IPS DF 19.7 (cell line): ENCODE data around the gene BARHL1.

ENCODE experiments used
- DNase-seq: peaks from one replicate; pipeline ENCODE4 v3.0.0-alpha.2; 2013; ENCODE audit warnings: low read depth, low spot score

Gene BARHL1

DNA sequence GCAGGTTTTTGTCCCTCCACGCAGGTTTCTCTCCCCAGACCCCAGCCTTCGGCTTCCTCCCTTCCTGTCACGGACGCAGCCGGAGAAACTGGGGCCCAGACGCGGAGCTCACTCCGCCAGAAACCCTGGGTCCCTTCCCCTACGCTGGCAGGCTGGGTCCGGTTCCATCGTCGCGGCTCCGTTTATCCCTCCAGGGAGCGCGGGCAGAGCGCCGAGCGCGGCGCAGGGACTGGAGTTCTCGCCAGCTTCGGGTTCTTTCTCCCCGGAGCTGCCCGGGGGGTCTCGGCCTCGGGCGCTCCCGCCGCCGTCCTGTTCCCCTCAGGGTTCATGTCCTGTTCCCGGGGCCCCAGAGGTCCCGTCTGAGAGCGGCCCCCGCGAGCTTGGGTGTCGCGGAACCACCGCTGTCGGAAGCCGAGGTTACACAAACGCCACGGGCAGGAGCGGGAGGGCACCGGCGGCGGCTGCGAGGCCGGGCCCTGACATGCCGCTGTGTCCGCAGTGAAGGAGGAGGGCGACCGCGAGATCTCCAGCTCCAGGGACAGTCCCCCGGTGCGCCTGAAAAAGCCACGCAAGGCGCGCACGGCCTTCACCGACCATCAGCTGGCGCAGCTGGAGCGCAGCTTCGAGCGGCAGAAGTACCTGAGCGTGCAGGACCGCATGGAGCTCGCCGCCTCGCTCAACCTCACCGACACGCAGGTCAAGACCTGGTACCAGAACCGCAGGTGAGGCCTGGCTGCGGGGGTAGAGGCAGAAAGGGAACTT lies 4.6 kb downstream of the BARHL1 start:
- no peak for DNase-seq

DNA sequence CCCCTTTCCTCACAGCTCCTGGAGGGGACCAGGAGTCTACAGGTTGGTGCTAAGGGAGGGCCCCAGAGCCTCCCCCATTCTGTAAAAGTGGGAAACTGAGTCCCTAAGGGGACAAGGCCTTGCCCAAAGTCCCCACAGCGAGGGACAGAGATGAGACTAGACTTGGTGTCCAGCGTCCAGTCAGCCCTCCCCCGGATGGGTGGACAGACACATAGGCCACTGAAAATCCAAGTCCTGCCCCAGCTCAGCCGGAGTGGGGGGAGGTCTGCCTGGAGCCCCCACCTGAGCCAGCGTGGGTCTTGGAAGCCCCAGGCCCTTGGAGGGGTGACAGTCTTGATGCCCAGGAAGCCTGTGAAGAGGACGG lies 5.2 kb downstream of the BARHL1 start:
- DNase-seq, result no peak

DNA sequence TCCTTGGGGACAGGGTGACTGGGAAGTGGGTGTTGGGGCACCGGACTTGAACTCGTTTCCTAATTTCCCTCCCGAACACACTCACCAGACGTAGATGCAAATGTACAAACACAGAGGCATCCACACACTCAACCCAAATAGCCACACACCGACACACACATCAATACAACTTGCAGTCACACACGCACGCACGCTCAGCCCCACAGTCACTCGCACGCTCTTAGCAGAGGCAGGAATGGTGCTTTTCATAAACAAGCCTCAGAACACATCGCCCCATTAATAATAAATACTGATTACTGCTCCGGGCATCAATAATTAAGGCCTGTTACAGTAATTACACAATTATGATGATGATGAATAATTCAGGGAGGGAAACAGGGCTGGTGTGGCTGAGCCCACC lies 5.7 kb downstream of the BARHL1 start:
- no peak for DNase-seq

DNA sequence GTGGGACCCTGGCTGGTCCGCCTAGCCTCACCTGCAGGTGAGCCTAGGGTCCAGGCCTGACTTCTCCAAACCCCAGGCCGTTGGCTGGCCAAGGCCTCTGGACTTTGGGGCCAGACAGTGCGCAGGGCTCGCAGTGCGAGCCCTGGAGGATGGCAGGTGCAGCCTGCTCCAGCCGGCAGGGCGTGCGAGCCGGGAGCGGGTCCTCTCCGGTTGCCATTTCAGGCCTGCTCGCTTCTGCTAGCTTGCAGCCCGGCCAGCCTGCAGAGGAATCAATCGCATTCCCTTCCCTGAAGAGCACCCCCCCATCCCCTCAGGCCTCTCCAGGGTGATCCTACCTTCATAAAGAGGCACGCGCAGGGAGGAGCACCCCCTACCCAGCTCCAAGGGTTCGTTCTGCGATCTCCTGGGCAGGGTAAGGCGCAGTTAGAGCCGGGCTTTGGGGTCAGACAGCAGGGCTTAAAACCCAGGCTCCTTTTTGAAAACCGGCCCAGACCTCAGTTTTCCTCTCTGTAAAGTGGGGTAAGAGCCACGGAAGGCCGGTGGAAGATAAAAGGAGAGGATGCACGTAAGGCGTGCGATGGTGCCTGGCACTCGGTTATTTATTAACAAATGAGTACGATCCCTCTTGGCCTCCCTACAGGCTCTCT lies 6.2 kb downstream of the BARHL1 start:
- DNase-seq, result no peak

DNA sequence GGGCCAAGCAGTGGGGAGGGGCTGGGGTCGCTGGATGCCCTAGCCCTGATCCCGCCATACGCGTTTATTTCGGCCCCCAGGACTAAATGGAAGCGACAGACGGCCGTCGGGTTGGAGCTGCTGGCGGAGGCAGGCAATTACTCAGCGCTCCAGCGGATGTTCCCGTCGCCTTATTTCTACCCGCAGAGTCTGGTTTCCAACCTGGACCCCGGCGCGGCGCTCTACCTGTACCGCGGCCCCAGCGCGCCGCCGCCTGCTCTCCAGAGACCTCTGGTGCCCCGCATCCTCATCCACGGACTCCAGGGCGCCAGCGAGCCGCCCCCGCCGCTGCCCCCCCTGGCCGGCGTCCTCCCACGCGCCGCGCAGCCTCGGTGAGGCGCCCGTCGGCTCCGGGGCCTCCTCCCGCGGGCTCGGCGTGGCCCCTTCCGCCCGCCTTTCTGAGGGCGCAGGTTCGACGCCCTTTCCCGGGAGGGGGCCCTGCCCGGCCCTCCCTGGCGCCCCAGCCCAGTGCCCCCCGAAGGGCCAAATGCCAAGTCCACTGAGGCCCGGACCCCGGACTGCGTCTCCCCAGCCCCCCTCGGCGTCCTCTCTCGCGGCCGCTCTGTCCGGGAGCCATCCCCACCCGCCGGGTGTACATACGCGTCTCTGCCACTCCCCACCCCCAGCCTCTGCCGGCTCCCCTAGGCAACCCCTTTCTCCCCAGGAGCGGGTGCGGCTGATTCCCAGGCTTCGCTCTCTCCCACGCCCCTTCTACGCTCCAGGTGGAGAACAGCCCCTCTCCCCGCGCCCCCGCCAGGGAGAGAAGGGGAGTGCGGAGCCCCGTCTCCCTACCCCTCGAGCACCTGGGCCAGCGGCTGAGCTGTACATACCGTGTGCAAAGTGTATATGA lies 7.0 kb downstream of the BARHL1 start:
- no peak for DNase-seq

DNA sequence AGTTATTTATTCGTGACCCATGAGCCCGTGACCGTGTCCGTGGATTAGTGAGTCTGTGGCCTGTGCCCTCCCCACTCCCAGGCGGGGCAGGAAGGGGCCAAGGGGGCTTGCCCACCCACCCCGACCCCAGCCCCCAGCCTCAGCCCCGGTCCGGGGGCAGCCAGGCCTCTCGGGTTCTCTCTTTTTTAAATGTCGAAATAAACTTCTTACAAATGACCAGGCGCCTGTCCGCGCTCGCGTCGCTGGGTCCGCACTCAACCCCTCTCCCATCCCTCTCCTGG lies 7.6 kb downstream of the BARHL1 start:
- DNase-seq, result no peak

DNA sequence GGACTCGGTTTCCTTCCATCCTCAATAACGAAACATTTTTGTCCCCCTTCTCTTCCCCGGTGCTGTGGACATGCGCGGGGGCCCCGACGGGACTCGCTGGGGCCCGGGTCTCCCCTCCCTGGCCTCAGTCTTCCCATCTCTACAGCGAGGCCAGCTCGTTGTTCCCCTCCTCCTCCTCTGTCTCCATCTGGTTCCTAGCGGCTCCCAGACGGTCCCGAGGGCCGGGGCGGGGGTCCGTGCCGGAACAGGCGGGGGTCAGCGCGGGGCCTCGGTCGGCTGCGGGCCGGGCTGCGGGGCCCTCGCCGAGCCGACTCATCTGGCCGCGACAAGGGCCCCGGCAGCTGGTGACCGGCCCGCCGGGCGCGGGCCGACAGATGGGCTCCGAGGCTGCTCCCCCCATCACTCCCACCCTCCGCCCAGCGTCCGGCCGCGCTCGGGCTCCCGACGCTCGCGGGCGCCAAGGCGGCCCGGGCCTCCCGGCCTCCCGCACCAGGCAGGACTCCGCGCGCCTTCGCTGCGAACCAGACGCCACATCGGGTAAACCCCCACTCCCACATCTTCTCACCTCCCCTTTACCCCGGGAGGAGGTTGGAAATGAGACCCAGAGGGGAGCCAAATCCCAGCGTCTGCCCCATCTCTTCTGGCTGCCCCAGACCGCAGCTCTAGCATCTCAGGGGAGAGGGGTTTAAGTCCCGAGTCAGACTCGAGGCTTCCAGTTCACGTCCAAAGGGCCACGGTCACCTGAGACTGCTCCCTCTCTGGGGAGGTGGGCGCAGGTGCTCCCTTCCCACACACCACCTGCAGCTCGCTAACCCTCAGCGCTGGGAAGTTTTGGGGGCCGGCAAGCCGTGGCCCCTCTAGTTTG lies 8.1 kb downstream of the BARHL1 start:
- no peak for DNase-seq

DNA sequence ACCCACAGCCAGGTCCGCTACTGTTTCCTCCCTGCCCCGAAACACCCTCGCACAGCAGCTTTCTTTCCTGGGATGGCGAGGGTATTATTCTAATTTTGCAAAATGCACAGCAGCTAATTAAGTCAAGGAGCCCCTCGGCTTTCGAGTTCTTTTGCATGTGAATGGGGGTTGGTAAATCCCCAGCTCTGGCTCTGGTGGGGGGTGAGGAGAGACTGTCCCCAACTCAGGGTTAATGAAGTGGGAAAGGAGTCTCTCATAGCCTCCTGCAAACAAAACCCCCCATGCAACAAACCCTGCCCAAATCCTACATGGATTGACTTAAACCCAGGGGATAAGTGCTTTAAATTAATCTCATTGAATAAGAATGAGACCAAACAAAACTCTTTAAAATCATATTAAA lies 8.8 kb downstream of the BARHL1 start:
- no peak for DNase-seq

DNA sequence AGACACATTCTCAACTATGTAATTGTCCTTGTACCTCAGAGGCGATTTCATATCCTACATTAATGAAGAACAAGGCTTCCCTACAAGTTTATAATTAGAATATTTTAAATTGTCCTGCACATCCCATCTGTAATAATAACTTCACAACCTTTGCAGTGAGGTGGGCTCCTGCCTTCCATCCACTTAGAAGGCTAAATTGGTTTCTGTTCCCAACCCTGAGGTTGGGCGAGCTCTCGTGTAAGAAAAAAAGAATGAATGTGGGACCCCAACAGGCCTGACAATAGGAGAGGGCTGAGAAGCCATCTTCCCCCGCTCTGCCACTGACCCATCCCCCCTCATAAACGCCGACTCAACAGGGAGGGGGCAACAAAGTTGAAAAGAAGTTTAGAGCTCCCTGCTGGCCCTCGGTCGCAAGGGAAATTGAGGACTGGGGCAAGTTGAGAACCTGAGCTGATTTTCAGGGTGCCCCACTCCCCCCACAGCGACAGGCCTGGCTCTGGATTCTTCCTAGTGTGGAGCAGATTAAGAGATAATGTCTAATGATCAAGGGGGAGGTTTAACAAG lies 9.4 kb downstream of the BARHL1 start:
- DNase-seq, result no peak

DNA sequence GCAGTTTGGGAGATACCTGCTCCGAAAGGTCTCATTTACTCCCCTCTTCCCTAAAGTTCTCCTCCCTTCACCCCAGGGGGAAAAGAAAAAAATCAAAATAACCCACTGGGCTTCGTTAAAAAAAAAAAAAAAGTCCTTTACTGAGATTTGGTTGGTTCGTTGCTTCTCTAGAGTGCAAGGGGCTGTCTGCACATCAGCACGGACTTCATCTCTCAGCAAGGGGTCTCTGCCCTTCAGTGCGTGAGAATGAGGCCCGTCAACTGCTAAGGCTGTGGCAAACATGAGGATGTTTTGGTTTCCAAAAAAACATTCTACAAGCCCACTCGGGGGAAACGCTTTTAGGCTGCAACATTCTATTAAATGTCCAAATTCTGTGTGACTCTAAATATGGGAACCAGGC lies 10.0 kb downstream of the BARHL1 start:
- no peak for DNase-seq

DNA sequence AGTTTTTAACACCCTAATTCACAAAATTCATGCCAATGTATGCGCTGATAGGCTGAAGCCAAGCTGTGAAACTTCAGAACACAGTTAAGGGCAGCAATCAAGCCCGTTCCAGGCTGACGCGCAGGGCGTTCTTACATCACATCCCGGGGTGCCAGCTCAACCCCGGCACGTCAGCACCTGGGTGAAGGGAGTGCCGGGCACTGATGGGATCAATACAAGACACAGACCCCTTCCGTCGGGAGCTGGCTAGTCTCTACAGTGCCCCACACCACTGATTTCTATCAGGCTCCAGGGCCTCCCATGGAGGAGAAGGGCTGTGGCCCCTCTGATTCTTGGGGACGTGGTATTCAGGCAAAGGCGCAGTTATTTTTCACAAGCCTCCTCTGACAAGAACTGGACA lies 12.0 kb downstream of the BARHL1 start:
- no peak for DNase-seq

DNA sequence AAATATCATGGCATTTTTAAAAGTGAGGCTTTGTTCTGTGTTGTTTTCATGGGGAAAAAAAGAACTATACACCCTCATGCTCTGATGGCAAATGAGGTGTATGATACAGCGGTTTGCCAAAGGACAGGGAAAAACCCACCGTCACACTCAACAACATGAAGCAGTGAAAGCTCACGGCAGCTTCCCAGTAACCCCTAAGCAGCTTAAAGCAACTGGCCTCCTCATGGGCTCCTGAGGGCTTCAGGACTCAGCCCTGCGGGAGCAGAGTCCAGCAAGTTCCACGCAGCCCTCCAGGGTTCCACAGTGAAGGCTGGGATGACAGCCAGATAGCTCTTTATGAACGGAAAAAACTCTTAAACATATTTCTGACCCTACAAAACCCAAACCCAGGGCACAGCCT lies 12.9 kb downstream of the BARHL1 start:
- no peak for DNase-seq

DNA sequence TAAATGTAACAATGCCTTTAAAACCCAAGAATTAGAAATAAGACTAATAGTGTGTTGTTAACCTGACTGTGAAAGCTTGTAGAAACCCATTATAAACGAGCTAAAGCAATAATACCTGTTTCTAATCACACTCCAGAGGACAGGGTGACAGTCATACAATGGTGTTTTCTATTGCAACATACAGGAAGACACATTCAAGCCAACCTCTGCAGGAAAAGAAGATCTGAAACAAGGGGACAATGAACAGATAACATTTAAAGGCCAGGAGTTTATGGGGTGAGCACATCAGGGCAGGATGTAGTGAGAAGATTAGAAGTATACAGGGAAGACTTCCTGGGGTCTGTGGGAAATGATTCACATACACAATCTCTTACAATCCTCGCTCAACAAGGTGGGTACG lies 13.8 kb downstream of the BARHL1 start:
- no peak for DNase-seq

DNA sequence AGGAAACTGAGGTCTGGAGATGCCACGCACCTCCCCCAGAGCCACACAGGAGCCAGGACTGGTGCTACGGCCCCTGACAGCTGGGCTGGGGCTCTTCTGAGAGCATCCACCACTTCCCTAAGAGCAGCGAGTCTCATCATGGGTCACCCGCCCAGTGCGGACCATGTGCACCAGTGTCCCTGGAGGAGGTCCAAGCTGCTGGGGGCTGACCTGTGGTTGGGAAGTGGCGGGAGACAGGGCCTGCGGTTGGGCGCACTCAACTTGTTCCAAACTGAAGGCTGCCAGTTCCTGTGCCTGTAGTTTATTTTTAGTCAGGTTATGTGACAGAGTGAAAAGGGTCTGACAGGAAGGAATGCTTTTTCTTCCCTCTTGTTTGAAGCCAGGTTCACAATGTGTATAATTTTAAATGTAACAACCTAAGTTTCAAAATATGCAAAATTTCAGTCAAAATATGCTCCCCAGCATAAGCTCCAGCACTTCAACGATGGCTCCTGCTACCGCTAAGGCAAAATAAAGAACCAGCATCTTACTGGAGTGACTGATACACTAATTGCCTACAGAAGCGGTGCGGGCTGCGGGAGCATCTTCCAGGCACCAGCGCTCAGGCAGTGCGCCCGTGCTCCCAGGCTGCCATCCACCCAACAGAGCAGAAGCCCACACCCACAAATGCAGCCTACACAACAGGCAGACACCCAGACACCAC lies 14.8 kb downstream of the BARHL1 start:
- DNase-seq, result no peak

DNA sequence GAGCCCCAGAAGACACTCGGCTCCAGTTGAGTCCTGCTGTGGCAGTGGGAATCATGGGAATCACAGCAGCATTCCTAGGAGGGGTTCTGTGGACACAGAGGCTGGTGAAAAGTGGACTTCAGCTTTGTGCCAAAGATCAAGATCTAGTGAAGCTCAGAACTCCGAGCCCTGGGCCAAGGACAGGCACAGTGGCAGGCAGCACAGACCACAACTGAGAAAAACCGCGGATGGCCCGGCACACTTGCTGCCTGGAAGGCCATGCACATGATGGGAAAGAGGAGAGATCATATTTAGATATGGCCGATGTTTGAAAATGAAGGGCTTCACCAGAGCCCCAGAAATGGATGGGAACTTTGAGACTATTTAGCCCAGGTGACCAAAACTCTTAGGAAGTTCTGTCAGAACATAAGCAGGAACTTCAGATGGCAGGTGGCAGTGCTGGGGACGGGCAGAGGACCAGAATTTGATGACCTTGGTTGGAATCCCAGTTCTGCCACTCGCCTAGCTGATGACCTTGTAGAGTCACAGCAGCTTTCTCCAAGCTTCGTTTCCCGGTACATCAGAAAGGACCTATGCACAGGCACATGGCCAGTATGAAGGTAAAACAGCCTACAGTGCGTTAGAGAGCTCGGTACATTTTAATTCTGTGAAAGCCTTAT lies 18.0 kb downstream of the BARHL1 start:
- DNase-seq, result no peak

DNA sequence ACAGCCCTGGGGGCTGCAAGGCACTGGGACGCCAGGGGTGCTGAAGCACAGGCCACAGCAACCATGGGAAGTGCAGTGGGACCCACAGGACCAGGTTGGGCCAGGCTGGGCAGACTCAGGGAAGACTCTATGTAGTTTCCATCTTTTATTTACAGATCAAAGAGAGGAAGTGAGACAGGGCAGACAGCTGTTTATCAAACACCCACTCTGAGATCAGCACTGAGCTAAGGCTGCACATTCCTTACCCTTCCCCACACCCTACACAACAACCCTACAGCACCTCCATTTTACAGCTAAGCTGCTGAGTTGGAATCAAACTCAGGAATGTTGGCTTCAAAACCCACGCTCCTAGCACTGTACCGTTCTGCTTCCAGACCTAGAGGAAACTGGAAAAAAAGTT lies 19.8 kb downstream of the BARHL1 start:
- DNase-seq, result no peak

DNA sequence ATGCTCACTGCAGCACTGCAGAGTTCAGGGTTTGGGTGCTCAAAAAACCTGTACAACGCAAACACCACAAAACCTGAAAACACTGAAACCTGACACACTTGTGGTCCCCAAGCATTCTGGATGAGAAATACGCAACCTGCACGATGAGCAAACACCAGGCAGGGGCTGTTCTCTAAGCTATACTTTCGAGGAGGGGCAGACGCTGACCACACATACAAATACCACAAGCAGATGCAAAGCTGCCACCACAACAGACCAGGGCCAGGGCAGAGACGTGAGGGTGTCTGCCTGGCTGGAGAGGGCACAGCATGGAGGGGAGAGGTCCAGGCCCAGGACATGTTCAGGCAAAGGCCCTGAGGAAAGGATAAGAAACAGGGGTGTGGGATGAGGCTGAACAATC lies 23.0 kb downstream of the BARHL1 start:
- DNase-seq, result no peak

DNA sequence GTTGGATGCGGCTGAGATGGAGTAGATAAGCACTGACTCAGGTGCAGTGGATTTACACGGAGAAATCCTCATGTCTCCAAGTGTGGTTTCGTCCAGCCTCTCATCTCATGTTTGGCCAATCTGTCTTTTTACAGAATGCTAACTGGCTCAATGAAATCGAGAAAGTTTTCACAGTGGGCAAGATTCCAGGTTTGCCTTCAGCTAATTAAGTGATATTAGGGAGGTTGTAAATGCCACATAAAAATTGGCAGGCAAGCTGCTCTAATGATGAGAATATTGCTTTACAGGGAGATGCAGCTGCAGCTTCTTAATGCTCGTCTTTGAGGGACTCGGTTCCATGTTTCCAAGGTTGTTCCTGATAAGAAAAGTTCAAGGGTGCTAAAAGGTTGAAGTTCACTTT lies 23.7 kb downstream of the BARHL1 start:
- no peak for DNase-seq

DNA sequence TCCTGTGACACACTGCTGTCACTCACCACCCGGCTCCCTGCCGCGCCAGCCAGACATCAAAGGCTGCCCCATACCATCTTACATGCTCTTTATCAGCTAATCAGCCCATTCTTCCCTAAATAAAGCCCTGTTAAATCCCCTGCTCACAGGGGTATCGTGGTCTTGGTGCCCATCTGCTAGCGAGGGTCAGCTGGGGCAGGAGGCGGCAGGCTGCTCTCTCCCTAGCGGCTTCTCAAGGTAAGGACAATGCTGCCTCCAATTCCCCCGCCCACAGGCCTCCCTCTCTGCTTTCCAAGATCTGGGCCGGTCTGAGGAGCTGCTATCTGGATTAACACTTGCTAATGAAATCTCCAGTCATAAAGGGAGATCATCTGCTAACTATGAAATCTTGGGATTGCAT lies 26.8 kb downstream of the BARHL1 start:
- DNase-seq, result no peak

DNA sequence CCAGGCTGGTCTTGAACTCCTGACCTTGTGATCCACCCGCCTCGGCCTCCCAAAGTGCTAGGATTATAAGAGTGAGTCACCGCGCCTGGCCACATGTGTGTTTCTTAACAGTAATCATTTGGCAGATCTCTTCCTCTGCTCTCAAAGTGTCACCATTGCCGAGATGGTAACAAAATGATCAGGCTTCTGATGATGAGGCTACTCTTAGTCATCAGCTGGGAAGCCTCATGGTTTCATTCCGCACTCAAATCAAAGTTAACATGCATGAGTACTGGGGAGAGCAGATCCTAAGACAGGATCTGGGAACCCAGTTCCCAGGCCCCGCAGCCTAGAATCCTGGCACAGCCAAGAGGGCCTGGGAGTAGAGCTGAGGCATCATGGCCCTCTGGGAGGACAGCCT lies 27.4 kb downstream of the BARHL1 start:
- DNase-seq, result no peak

DNA sequence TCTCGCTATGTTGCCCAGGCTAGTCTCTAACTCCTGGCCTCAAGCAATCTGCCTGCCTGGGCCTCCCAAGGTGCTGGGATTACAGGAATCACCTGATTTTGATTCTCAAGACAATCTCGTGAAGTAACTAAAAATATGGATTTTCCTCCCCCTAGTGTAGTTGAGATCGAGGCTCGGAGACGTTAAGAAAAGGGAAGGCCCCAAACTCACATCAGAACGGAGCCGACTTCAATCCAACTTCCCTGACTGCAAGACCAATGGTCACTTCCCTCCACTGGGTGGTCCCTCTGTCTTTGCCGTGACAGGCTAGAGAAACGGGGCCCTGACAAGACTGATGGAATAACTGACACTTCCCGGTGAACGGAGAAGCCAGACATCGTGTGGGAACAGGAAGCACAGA lies 28.3 kb downstream of the BARHL1 start:
- DNase-seq, result no peak
